ENCODE data around the gene LBH. TPM values are rescaled to one million over a fixed set of nuclear protein-coding genes. Genes with fewer than 3 reads are reported as not detected.
A peak's percentile ranks its signal among the peaks of the same experiment; 100 is the strongest.

Gene LBH
- total and polyA plus RNA-seq, 4 donors: 56.1 to 213 (median 94.5) TPM

- Histone ChIP-seq H3K4me1 (ENCODE audit: control insufficient read depth in 1 of 2, insufficient read depth in 2 of 2, low read length in 2 of 2) (peaks cover 5 to 9% of the 10 kb centered on the region in 2 donors), H3K27me3 (ENCODE audit: control insufficient read depth in 1 of 2, insufficient read depth in 2 of 2, low read length in 1 of 2) (no peaks in the 10 kb centered on the region), H3K36me3 (ENCODE audit: control insufficient read depth in 1 of 2, insufficient read depth in 2 of 2, low read length in 1 of 2) (peaks cover 0 to 9% of the 10 kb centered on the region in 2 donors), H3K4me3 (ENCODE audit: low read length in 2 of 2) (no peak overlapping the region), H3K9me3 (ENCODE audit: control insufficient read depth, low read length) (no peaks in the 10 kb centered on the region), H3K27ac (ENCODE audit: low read depth in 1 of 2, low read length in 2 of 2) (peak overlapping the region; percentile 48 to 84)
- ATAC-seq (ENCODE audit: low FRiP score) (no peak), DNase-seq (no peak)
- intact Hi-C loops (cut with DNase I): loop anchor here (5.0 to 10.0 kb wide), 6 partner anchors 37 to 240 kb away; no protein-coding TSS in a partner anchor
- 75 to 79% methylated on average over 6 of the region's 6 CpGs for WGBS, 2 donors
Observed at GRCh38 chr2:30235008-30235655, 3.8 kb downstream of the LBH start.

- H3K9me3 ChIP-seq (ENCODE audit: control insufficient read depth, low read length): no peaks in the 10 kb centered on the region
- peak overlapping the region in 1 of 2 donors; percentile 65 for H3K27ac ChIP-seq (ENCODE audit: low read depth in 1 of 2, low read length in 2 of 2)
- DNase-seq: no peak
- H3K4me3 ChIP-seq (ENCODE audit: low read length in 2 of 2): no peak overlapping the region
- peaks cover 5 to 9% of the 10 kb centered on the region in 2 donors for H3K4me1 ChIP-seq (ENCODE audit: control insufficient read depth in 1 of 2, insufficient read depth in 2 of 2, low read length in 2 of 2)
- peaks cover 0 to 9% of the 10 kb centered on the region in 2 donors for H3K36me3 ChIP-seq (ENCODE audit: control insufficient read depth in 1 of 2, insufficient read depth in 2 of 2, low read length in 1 of 2)
- ATAC-seq (ENCODE audit: low FRiP score): no peak
- no peaks in the 10 kb centered on the region for H3K27me3 ChIP-seq (ENCODE audit: control insufficient read depth in 1 of 2, insufficient read depth in 2 of 2, low read length in 1 of 2)
- intact Hi-C loops (cut with DNase I): loop anchor here (5.0 to 10.0 kb wide), 6 partner anchors 36 to 239 kb away; no protein-coding TSS in a partner anchor
- WGBS, 2 donors: 70 to 72% methylated on average over 4 of the region's 4 CpGs
Observed at GRCh38 chr2:30235859-30236535, 4.7 kb downstream of the LBH start.

- ATAC-seq (ENCODE audit: low FRiP score): peak; percentile 31
- peaks cover 5 to 9% of the 10 kb centered on the region in 2 donors for H3K4me1 ChIP-seq (ENCODE audit: control insufficient read depth in 1 of 2, insufficient read depth in 2 of 2, low read length in 2 of 2)
- DNase-seq: peak; percentile 69 to 84
- 12 to 14% methylated on average over 8 of the region's 8 CpGs for WGBS, 2 donors
- H3K4me3 ChIP-seq (ENCODE audit: low read length in 2 of 2): peak overlapping the region in 1 of 2 donors; percentile 10
- no peaks in the 10 kb centered on the region for H3K9me3 ChIP-seq (ENCODE audit: control insufficient read depth, low read length)
- peak overlapping the region in 1 of 2 donors; percentile 82 for H3K27ac ChIP-seq (ENCODE audit: low read depth in 1 of 2, low read length in 2 of 2)
- intact Hi-C loops (cut with DNase I): loop anchor here (5.0 to 10.0 kb wide), 6 partner anchors 36 to 238 kb away; no protein-coding TSS in a partner anchor
- H3K27me3 ChIP-seq (ENCODE audit: control insufficient read depth in 1 of 2, insufficient read depth in 2 of 2, low read length in 1 of 2): no peaks in the 10 kb centered on the region
- peaks cover 0 to 9% of the 10 kb centered on the region in 2 donors for H3K36me3 ChIP-seq (ENCODE audit: control insufficient read depth in 1 of 2, insufficient read depth in 2 of 2, low read length in 1 of 2)
Observed at GRCh38 chr2:30236591-30237238, 5.4 kb downstream of the LBH start.

- Histone ChIP-seq H3K4me1 (ENCODE audit: control insufficient read depth in 1 of 2, insufficient read depth in 2 of 2, low read length in 2 of 2) (peaks cover 5 to 9% of the 10 kb centered on the region in 2 donors), H3K27me3 (ENCODE audit: control insufficient read depth in 1 of 2, insufficient read depth in 2 of 2, low read length in 1 of 2) (no peaks in the 10 kb centered on the region), H3K9me3 (ENCODE audit: control insufficient read depth, low read length) (no peaks in the 10 kb centered on the region), H3K36me3 (ENCODE audit: control insufficient read depth in 1 of 2, insufficient read depth in 2 of 2, low read length in 1 of 2) (peaks cover 0 to 9% of the 10 kb centered on the region in 2 donors), H3K27ac (ENCODE audit: low read depth in 1 of 2, low read length in 2 of 2) (peak overlapping the region; percentile 2 to 82), H3K4me3 (ENCODE audit: low read length in 2 of 2) (no peak overlapping the region)
- DNase-seq (no peak), ATAC-seq (ENCODE audit: low FRiP score) (no peak)
- 23 to 24% methylated on average over 8 of the region's 8 CpGs for WGBS, 2 donors
- intact Hi-C loops (cut with DNase I): loop anchor here (5.0 to 10.0 kb wide), 6 partner anchors 35 to 237 kb away; no protein-coding TSS in a partner anchor
Observed at GRCh38 chr2:30237239-30237965, 6.1 kb downstream of the LBH start.

GRCh38 chr2:30237966-30238800 lies 6.8 kb downstream of the LBH start:
- Histone ChIP-seq H3K27ac (ENCODE audit: low read depth in 1 of 2, low read length in 2 of 2) (peak overlapping the region; percentile 2 to 82), H3K36me3 (ENCODE audit: control insufficient read depth in 1 of 2, insufficient read depth in 2 of 2, low read length in 1 of 2) (peaks cover 0 to 9% of the 10 kb centered on the region in 2 donors), H3K4me1 (ENCODE audit: control insufficient read depth in 1 of 2, insufficient read depth in 2 of 2, low read length in 2 of 2) (peaks cover 8 to 9% of the 10 kb centered on the region in 2 donors), H3K9me3 (ENCODE audit: control insufficient read depth, low read length) (no peaks in the 10 kb centered on the region), H3K4me3 (ENCODE audit: low read length in 2 of 2) (no peak overlapping the region), H3K27me3 (ENCODE audit: control insufficient read depth in 1 of 2, insufficient read depth in 2 of 2, low read length in 1 of 2) (no peaks in the 10 kb centered on the region)
- ATAC-seq (ENCODE audit: low FRiP score): no peak
- intact Hi-C loops (cut with DNase I): loop anchor here (5.0 to 10.0 kb wide), 6 partner anchors 34 to 237 kb away; no protein-coding TSS in a partner anchor
- DNase-seq: no peak
- 56 to 57% methylated on average over 13 of the region's 13 CpGs for WGBS, 2 donors

- peak; percentile 87 for ATAC-seq (ENCODE audit: low FRiP score)
- peaks cover 0 to 9% of the 10 kb centered on the region in 2 donors for H3K36me3 ChIP-seq (ENCODE audit: control insufficient read depth in 1 of 2, insufficient read depth in 2 of 2, low read length in 1 of 2)
- H3K4me3 ChIP-seq (ENCODE audit: low read length in 2 of 2): no peak overlapping the region
- peak; percentile 83 to 88 for DNase-seq
- H3K27me3 ChIP-seq (ENCODE audit: control insufficient read depth in 1 of 2, insufficient read depth in 2 of 2, low read length in 1 of 2): no peaks in the 10 kb centered on the region
- no peaks in the 10 kb centered on the region for H3K9me3 ChIP-seq (ENCODE audit: control insufficient read depth, low read length)
- H3K4me1 ChIP-seq (ENCODE audit: control insufficient read depth in 1 of 2, insufficient read depth in 2 of 2, low read length in 2 of 2): peaks cover 9 to 11% of the 10 kb centered on the region in 2 donors
- intact Hi-C loops (cut with DNase I): loop anchor here (5.0 to 10.0 kb wide), 6 partner anchors 33 to 235 kb away; no protein-coding TSS in a partner anchor
- peak overlapping the region; percentile 36 to 79 for H3K27ac ChIP-seq (ENCODE audit: low read depth in 1 of 2, low read length in 2 of 2)
- WGBS, 2 donors: 33 to 38% methylated on average over 11 of the region's 11 CpGs
Observed at GRCh38 chr2:30239308-30239985, 8.1 kb downstream of the LBH start.

GRCh38 chr2:30239986-30240752 lies 8.8 kb downstream of the LBH start:
- WGBS, 2 donors: 60 to 61% methylated on average over 12 of the region's 12 CpGs
- Histone ChIP-seq H3K4me3 (ENCODE audit: low read length in 2 of 2) (no peak overlapping the region), H3K4me1 (ENCODE audit: control insufficient read depth in 1 of 2, insufficient read depth in 2 of 2, low read length in 2 of 2) (peaks cover 6 to 11% of the 10 kb centered on the region in 2 donors), H3K27me3 (ENCODE audit: control insufficient read depth in 1 of 2, insufficient read depth in 2 of 2, low read length in 1 of 2) (no peaks in the 10 kb centered on the region), H3K9me3 (ENCODE audit: control insufficient read depth, low read length) (no peaks in the 10 kb centered on the region), H3K36me3 (ENCODE audit: control insufficient read depth in 1 of 2, insufficient read depth in 2 of 2, low read length in 1 of 2) (peaks cover 0 to 6% of the 10 kb centered on the region in 2 donors), H3K27ac (ENCODE audit: low read depth in 1 of 2, low read length in 2 of 2) (peak overlapping the region in 1 of 2 donors; percentile 79)
- ATAC-seq (ENCODE audit: low FRiP score) (peak; percentile 58), DNase-seq (no peak)
- intact Hi-C loops (cut with DNase I): loop anchor here (5.0 to 10.0 kb wide), 6 partner anchors 32 to 235 kb away; no protein-coding TSS in a partner anchor

Measured in aorta (tissue), 5 donors.